DOHH2 (cell line): Measurements from ENCODE around the gene HES7.

Source experiments
- H3F3A ChIP-seq: fragments of 200-600 bp; sonication (generic), shearing (Covaris generic); 2 replicates; pipeline ENCODE4 v1.6.0; 2016; ENCODE audit warnings: antibody characterized with exemption, mild to moderate bottlenecking; ENCODE audit not compliant: control insufficient read depth, insufficient read depth
- H3K27ac ChIP-seq: fragments of 200-600 bp; sonication (generic); 2 replicates; pipeline ENCODE4 v1.5.1; 2014; ENCODE audit warnings: low read depth, mild to moderate bottlenecking, low read length, moderate library complexity
- H3K27me3 ChIP-seq: fragments of 200-600 bp; sonication (generic); 2 replicates; pipeline ENCODE4 v1.6.1; 2014; ENCODE audit warnings: mild to moderate bottlenecking, low read length, mixed read lengths; ENCODE audit not compliant: control insufficient read depth
- H3K36me3 ChIP-seq: fragments of 200-600 bp; sonication (generic); 2 replicates; pipeline ENCODE4 v1.6.1; 2014; ENCODE audit warnings: mild to moderate bottlenecking, low read length, moderate library complexity, mixed read lengths; ENCODE audit not compliant: control insufficient read depth
- H3K4me1 ChIP-seq: fragments of 200-600 bp; sonication (generic); 2 replicates; pipeline ENCODE4 v1.6.1; 2014; ENCODE audit warnings: mild to moderate bottlenecking, low read length, mixed read lengths; ENCODE audit not compliant: control insufficient read depth
- H3K4me2 ChIP-seq: fragments of 200-600 bp; sonication (generic); 2 replicates; pipeline ENCODE4 v1.6.0; 2014; ENCODE audit warnings: mild to moderate bottlenecking, low read length, moderate library complexity
- H3K4me3 ChIP-seq: fragments of 200-600 bp; sonication (generic); 2 replicates; pipeline ENCODE4 v1.5.1; 2014; ENCODE audit warnings: mild to moderate bottlenecking, low read length, mixed read lengths
- H3K79me2 ChIP-seq: fragments of 200-600 bp; sonication (generic); 2 replicates; pipeline ENCODE4 v1.6.1; 2014; ENCODE audit warnings: mild to moderate bottlenecking, low read length, mixed read lengths; ENCODE audit not compliant: control insufficient read depth
- H3K9me2 ChIP-seq: fragments of 200-600 bp; sonication (generic); replicated peaks from 2 replicates; pipeline ENCODE4 v1.6.1; 2014; ENCODE audit warnings: mild to moderate bottlenecking, low read length, mixed read lengths; ENCODE audit not compliant: control insufficient read depth
- H3K9me3 ChIP-seq: fragments of 200-600 bp; sonication (generic); 2 replicates; pipeline ENCODE4 v1.6.1; 2014; ENCODE audit warnings: antibody characterized with exemption, low read length, mixed read lengths; ENCODE audit not compliant: control insufficient read depth, insufficient read depth
- H4K20me1 ChIP-seq: fragments of 200-600 bp; sonication (generic); 2 replicates; pipeline ENCODE4 v1.6.0; 2014; ENCODE audit warnings: low read depth, mild to moderate bottlenecking, antibody characterized with exemption, low read length, moderate library complexity; ENCODE audit not compliant: control insufficient read depth, insufficient read depth
- CTCF ChIP-seq: fragments of 200-600 bp; sonication (generic); IDR thresholded peaks from one replicate; pipeline ENCODE4 v1.5.1; 2014; ENCODE audit warnings: antibody characterized with exemption, mild to moderate bottlenecking, low read depth, low read length; ENCODE audit not compliant: poor library complexity, severe bottlenecking
- EZH2phosphoT487 ChIP-seq: fragments of 200-600 bp; sonication (generic); IDR thresholded peaks from 2 replicates; pipeline ENCODE4 v1.6.1; 2017; ENCODE audit warnings: borderline replicate concordance, mild to moderate bottlenecking, antibody characterized with exemption, low read length, moderate library complexity, mixed read lengths

The HES7 gene

GRCh38 chr17:8153957-8154607 is 30.2 kb upstream of the HES7 start:
- Histone ChIP-seq H3K79me2 (peaks cover 24% of the 10 kb centered on the region), H3K9me2 (no peaks in the 10 kb centered on the region), H3K9me3 (no peaks in the 10 kb centered on the region), H3K4me2 (peak overlapping the region; percentile 99), H3K4me1 (peaks cover 71% of the 10 kb centered on the region), H3K36me3 (peaks cover 25% of the 10 kb centered on the region), H4K20me1 (no peaks in the 10 kb centered on the region), H3K27ac (0 out of 2 replicates have a peak overlapping the region, but pooled peaks have one; percentile 14), H3K4me3 (peak overlapping the region; percentile 63), H3K27me3 (no peaks in the 10 kb centered on the region), H3F3A (peaks cover 11% of the 10 kb centered on the region)
- TF ChIP-seq CTCF (no peak), EZH2phosphoT487 (no peak)

- peak overlapping the region; percentile 99 for H3K4me2 ChIP-seq
- H3K27ac ChIP-seq, result no peak overlapping the region
- no peak overlapping the region for H3K4me3 ChIP-seq
- H3K9me3 ChIP-seq, result no peaks in the 10 kb centered on the region
- H3K36me3 ChIP-seq, result peaks cover 25% of the 10 kb centered on the region
- H4K20me1 ChIP-seq, result no peaks in the 10 kb centered on the region
- TF ChIP-seq EZH2phosphoT487 (no peak), CTCF (no peak)
- no peaks in the 10 kb centered on the region for H3K9me2 ChIP-seq
- peaks cover 11% of the 10 kb centered on the region for H3F3A ChIP-seq
- peaks cover 24% of the 10 kb centered on the region for H3K79me2 ChIP-seq
- no peaks in the 10 kb centered on the region for H3K27me3 ChIP-seq
- peaks cover 68% of the 10 kb centered on the region for H3K4me1 ChIP-seq
Measured at GRCh38 chr17:8153525-8153956, 29.6 kb upstream of the HES7 start.

GRCh38 chr17:8153031-8153451 is 29.1 kb upstream of the HES7 start:
- Histone ChIP-seq H3K9me2 (no peaks in the 10 kb centered on the region), H3K4me2 (peak overlapping the region; percentile 99), H4K20me1 (no peaks in the 10 kb centered on the region), H3K4me3 (peak overlapping the region; percentile 90), H3K79me2 (peaks cover 24% of the 10 kb centered on the region), H3K36me3 (peaks cover 25% of the 10 kb centered on the region), H3K27me3 (no peaks in the 10 kb centered on the region), H3F3A (peaks cover 11% of the 10 kb centered on the region), H3K4me1 (peaks cover 64% of the 10 kb centered on the region), H3K9me3 (no peaks in the 10 kb centered on the region), H3K27ac (no peak overlapping the region)
- TF ChIP-seq CTCF, result no peak
- no peak for TF ChIP-seq EZH2phosphoT487
